ENCODE measurements around the gene AXL. TPM values are rescaled to one million over a fixed set of nuclear protein-coding genes. Genes with fewer than 3 reads are reported as not detected.

Gene AXL
- total RNA-seq, 1 experiment from 2014 or later: 128 TPM

- in situ Hi-C loops (cut with HindIII; ENCODE audit: low pct_unique_long_range_greater_than_20kb, low sequenced_read_pairs): no loop called here
- POLR2A ChIA-PET: interaction anchor here (0.8 kb wide), 1 partner anchor 12 kb away, joined by 3 read pairs; no protein-coding TSS in a partner anchor
- no TSS peak for BruUV-seq (replicated peaks)
- intact Hi-C loops (cut with micrococcal nuclease; ENCODE audit: unreplicated experiment): no loop called here
- Histone ChIP-seq H3K9me3 (ENCODE audit: control insufficient read depth, insufficient read depth, low read depth, low read length) (no peaks in the 10 kb centered on the region), H3K4me1 (ENCODE audit: control insufficient read depth, insufficient read depth, low read length) (no peaks in the 10 kb centered on the region), H3K27ac (ENCODE audit: low read length) (no peak overlapping the region), H3K36me3 (ENCODE audit: control insufficient read depth, insufficient read depth, low read length) (peaks cover 4% of the 10 kb centered on the region; the same call in 1 of the 2 replicates), H3K27me3 (ENCODE audit: control insufficient read depth, insufficient read depth, low read length) (no peaks in the 10 kb centered on the region), H3K4me3 (ENCODE audit: low read depth in 2 of 2, low read length in 2 of 2) (no peak overlapping the region)
- no peak for ATAC-seq
- DNase-seq (ENCODE audit: low read depth, low spot score): no peak
- CTCF ChIA-PET: interaction anchor here (1.3 kb wide), 1 partner anchor 45 kb away, joined by 6 read pairs; no protein-coding TSS in a partner anchor
- TF ChIP-seq TCF7L2 (IDR thresholded peaks at IDR 0.05; ENCODE audit: low read depth, low read length): no peak
- TF ChIP-seq CTCF (IDR thresholded peaks at IDR 0.05): no peak
- no peak for TF ChIP-seq POLR2AphosphoS5 (IDR thresholded peaks at IDR 0.05; ENCODE audit: low read depth, low read length)
- no peak for TF ChIP-seq REST (IDR thresholded peaks at IDR 0.05; ENCODE audit: insufficient read depth in 1 of 2, low read depth in 2 of 2, low read length in 1 of 2)
- no peak for TF ChIP-seq SIN3A (IDR thresholded peaks at IDR 0.05; ENCODE audit: borderline replicate concordance, insufficient read depth, low read depth, low read length)
These were observed 29.9 kb downstream of the AXL start for GRCh38 chr19:41248895-41249294.

- Histone ChIP-seq H3K27ac (ENCODE audit: low read length) (no peak overlapping the region), H3K9me3 (ENCODE audit: control insufficient read depth, insufficient read depth, low read depth, low read length) (no peaks in the 10 kb centered on the region), H3K27me3 (ENCODE audit: control insufficient read depth, insufficient read depth, low read length) (no peaks in the 10 kb centered on the region), H3K4me1 (ENCODE audit: control insufficient read depth, insufficient read depth, low read length) (no peaks in the 10 kb centered on the region), H3K36me3 (ENCODE audit: control insufficient read depth, insufficient read depth, low read length) (peaks cover 4% of the 10 kb centered on the region; the same call in 1 of the 2 replicates), H3K4me3 (ENCODE audit: low read depth in 2 of 2, low read length in 2 of 2) (no peak overlapping the region)
- TF ChIP-seq SIN3A (IDR thresholded peaks at IDR 0.05; ENCODE audit: borderline replicate concordance, insufficient read depth, low read depth, low read length) (no peak), TCF7L2 (IDR thresholded peaks at IDR 0.05; ENCODE audit: low read depth, low read length) (no peak), POLR2AphosphoS5 (IDR thresholded peaks at IDR 0.05; ENCODE audit: low read depth, low read length) (no peak), REST (IDR thresholded peaks at IDR 0.05; ENCODE audit: insufficient read depth in 1 of 2, low read depth in 2 of 2, low read length in 1 of 2) (no peak), CTCF (IDR thresholded peaks at IDR 0.05) (no peak)
- ChIA-PET POLR2A (no interaction called here), CTCF (no interaction called here)
- intact Hi-C loops (cut with micrococcal nuclease; ENCODE audit: unreplicated experiment) (no loop called here), in situ Hi-C loops (cut with HindIII; ENCODE audit: low pct_unique_long_range_greater_than_20kb, low sequenced_read_pairs) (no loop called here)
- DNase-seq (ENCODE audit: low read depth, low spot score): no peak
- BruUV-seq (replicated peaks): no TSS peak
- peak; percentile 63 for ATAC-seq
These were observed 30.8 kb downstream of the AXL start for GRCh38 chr19:41249707-41250423.

Data from Panc1 (cell line).